Activated CD4-positive, alpha-beta memory T cell treated with anti-CD3 and anti-CD28 coated beads, Interleukin-2, amount 10 ng/mL, durations not matched to agents 7 days and 5 days (primary cell): Measurements from ENCODE around the gene DMD. TPM values are rescaled to one million over a fixed set of nuclear protein-coding genes. Genes with fewer than 3 reads are reported as not detected.
"Not testable (repeated sequence)": the region's sequence is repeated elsewhere in the genome, so short reads cannot be mapped to it uniquely, and the experiment has no call there.

Source experiments
- CTCF ChIA-PET: fragments of 350-600 bp; sonication (Branson Sonifier 250); formaldehyde crosslinking; loops from one replicate; lab custom pipeline; 2021; ENCODE audit warnings: antibody characterized with exemption, inconsistent platforms; lab: Charles Lee
- POLR2A ChIA-PET: fragments of 350-600 bp; sonication (Branson Sonifier 250); formaldehyde crosslinking; loops from one replicate; lab custom pipeline; 2021; ENCODE audit warnings: antibody characterized with exemption; lab: Charles Lee
- DNase-seq: peaks from one replicate; pipeline ENCODE4 v3.0.0-alpha.2; 2020
- H3K27ac Mint-ChIP-seq: one replicate; pipeline ENCODE4 v1.8.0; 2021; ENCODE audit warnings: mild to moderate bottlenecking, mixed read lengths
- H3K27me3 Mint-ChIP-seq: one replicate; pipeline ENCODE4 v1.8.0; 2021; ENCODE audit warnings: mixed read lengths
- H3K36me3 Mint-ChIP-seq: one replicate; pipeline ENCODE4 v1.8.0; 2021; ENCODE audit warnings: low read depth, mixed read lengths
- H3K4me1 Mint-ChIP-seq: one replicate; pipeline ENCODE4 v1.8.0; 2021; ENCODE audit warnings: mixed read lengths
- H3K4me3 Mint-ChIP-seq: one replicate; pipeline ENCODE4 v1.8.0; 2021; ENCODE audit warnings: mild to moderate bottlenecking, mixed read lengths
- H3K9me3 Mint-ChIP-seq: one replicate; pipeline ENCODE4 v1.8.0; 2021; ENCODE audit warnings: mixed read lengths
- total RNA-seq, 2 experiments: library from RNA; stranded (reverse); gene quantifications; one replicate each; pipeline ENCODE4 v1.2.3, GENCODE V29; 2021

Gene DMD
- total RNA-seq, 2 experiments from 2014 or later, result 1.4 to 1.5 TPM

DNA sequence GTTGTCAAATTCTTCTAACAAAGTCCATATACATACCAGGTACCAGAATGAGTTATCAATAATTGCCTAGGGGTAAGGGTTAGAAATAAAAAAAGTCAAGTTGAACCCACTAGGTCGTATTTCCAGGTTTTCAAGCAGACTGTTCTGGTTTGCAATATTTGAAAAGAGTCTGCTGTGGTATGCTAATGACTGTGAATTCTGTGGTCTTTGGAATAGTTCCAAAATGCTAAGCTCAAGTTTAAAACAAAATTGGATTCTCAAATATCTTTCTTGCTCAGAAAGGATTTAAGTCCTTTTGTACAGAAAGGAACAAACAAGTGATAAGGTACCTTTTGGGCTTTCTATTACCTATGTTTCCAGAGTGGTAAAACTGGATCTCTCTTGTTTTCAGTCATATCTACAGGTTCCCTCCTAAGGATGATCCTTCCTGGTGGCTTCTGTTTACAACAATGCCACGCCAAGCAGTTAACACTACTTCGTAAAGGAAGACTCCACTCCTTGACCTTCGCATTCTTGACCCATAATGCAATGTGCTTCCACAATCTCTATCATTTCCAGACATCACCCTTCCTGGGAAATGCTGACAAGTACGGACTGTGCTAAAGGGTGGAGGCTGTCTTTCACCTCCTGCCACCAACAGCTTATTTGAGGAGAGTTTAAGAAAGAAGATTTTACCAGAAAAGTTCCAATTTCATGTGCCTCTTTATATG, 1607.8 kb downstream of the DMD start:
- Mint-ChIP-seq H3K27me3 (no peaks in the 10 kb centered on the region), H3K27ac (no peak overlapping the region), H3K36me3 (no peaks in the 10 kb centered on the region), H3K9me3 (no peaks in the 10 kb centered on the region), H3K4me1 (no peaks in the 10 kb centered on the region), H3K4me3 (no peak overlapping the region)
- ChIA-PET POLR2A (no interaction called here), CTCF (no interaction called here)
- no peak for DNase-seq

DNA sequence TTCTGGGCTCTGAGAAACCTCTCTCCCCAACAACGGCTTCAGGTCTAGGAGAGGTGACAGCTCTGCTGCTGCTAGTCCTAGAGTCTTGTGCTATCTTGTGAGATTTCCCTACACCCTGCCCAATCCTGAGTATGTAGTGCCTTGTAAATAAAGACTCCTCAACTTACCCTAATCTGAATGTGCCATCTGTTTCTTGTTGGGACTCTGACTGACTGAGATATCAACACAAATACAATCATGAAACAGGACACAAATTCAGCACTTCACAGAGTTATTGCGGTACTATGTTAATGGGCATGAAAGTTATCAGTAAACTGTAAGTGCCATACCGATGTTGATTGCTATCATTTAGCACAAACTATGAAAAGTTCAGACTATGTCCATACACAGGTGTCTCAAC, 1610.5 kb downstream of the DMD start:
- no peak for DNase-seq
- POLR2A ChIA-PET, result no interaction called here
- H3K4me1 Mint-ChIP-seq, result no peaks in the 10 kb centered on the region
- H3K27me3 Mint-ChIP-seq, result no peaks in the 10 kb centered on the region
- H3K27ac Mint-ChIP-seq, result no peak overlapping the region
- H3K36me3 Mint-ChIP-seq, result no peaks in the 10 kb centered on the region
- CTCF ChIA-PET, result no interaction called here
- no peak overlapping the region for H3K4me3 Mint-ChIP-seq
- H3K9me3 Mint-ChIP-seq, result no peaks in the 10 kb centered on the region

DNA sequence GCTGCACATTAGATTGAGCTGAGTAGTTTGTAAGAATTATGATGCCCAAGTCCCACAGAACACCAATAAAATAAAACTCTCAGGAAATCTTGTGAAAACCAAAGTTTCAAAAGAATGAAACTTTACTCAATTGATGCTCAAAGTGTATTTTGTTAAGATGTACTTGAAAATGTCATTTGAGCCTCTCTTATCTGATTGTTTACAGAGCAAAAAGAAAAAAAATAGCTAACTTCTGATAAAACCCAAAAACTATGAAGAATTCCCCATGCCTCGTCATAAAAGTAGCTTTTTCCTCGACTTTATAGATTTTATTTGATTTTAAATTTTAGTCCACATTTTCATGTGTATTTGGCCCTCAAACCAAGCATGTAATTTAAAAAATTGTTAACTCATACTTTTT, 1618.0 kb downstream of the DMD start:
- ChIA-PET POLR2A (no interaction called here), CTCF (no interaction called here)
- no peaks in the 10 kb centered on the region for H3K4me1 Mint-ChIP-seq
- H3K27me3 Mint-ChIP-seq, result no peaks in the 10 kb centered on the region
- no peaks in the 10 kb centered on the region for H3K36me3 Mint-ChIP-seq
- no peak for DNase-seq
- no peak overlapping the region for H3K4me3 Mint-ChIP-seq
- no peaks in the 10 kb centered on the region for H3K9me3 Mint-ChIP-seq
- no peak overlapping the region for H3K27ac Mint-ChIP-seq

DNA sequence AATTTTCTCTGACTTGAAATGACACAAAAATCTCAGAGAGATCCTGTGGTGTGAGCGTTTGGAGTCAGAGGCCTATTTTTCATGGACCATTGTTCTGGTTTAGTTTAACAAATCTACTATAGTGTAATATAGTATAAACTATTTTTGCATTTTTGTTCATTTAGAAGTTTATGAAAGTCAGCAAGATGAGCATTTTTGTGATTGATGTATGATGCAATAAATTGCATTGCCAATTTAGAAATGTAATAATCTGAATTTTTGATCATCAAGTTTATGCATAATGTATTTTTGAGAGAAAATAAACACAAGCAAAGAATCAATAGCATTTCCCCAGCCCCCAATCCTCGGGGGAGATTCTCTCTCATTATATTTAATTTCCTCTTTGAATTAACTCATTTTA, 1620.0 kb downstream of the DMD start:
- Mint-ChIP-seq H3K36me3 (no peaks in the 10 kb centered on the region), H3K4me1 (no peaks in the 10 kb centered on the region), H3K27ac (no peak overlapping the region), H3K27me3 (no peaks in the 10 kb centered on the region), H3K9me3 (no peaks in the 10 kb centered on the region), H3K4me3 (no peak overlapping the region)
- CTCF ChIA-PET, result no interaction called here
- POLR2A ChIA-PET, result no interaction called here
- DNase-seq, result no peak

DNA sequence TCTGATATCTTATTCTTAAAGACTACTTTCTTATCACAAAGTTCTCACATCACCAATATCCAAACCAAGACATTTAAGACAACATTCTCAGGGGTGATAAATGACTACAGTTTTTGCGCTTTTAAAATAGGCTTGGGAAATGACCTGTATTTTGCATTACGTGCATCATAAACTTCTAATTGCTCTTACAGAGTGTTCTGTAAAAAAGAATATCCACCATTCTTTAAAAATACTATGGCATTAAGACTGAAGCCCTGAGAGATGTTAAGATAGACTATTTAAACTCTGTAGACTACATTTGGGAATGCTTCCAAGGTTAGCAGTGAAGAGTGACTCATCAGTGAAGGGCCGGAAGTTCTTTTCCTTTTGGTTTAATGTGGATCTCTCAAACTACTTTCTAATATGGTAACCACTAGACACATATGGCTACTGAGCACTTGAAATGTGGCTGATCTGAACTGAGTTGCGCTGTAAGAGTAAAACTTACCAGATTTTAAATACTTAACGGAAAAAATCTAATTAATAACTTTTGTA, 1620.7 kb downstream of the DMD start:
- CTCF ChIA-PET, result no interaction called here
- H3K36me3 Mint-ChIP-seq, result no peaks in the 10 kb centered on the region
- no peak for DNase-seq

DNA sequence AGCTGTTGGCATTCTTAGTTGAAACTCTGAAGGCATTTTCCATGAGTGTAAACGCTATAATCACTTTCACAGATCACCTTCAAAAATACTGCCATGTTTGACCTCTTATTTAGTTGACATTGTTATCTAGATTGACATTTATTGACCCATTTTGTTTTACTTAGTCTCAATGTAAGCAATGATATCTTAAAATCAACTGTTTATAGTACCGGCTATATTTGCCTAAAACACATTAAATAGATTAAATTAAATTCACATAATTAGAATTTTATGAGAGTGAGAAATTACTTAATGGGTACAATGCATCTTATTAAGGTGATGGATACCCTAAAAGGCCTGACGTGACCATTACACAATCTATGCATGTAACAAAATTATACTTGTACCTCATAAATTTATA, 1621.8 kb downstream of the DMD start:
- no peaks in the 10 kb centered on the region for H3K27me3 Mint-ChIP-seq
- ChIA-PET POLR2A (no interaction called here), CTCF (no interaction called here)
- no peak for DNase-seq
- H3K4me1 Mint-ChIP-seq, result no peaks in the 10 kb centered on the region
- H3K36me3 Mint-ChIP-seq, result no peaks in the 10 kb centered on the region
- no peak overlapping the region for H3K4me3 Mint-ChIP-seq
- H3K9me3 Mint-ChIP-seq, result no peaks in the 10 kb centered on the region
- no peak overlapping the region for H3K27ac Mint-ChIP-seq

More for the DNA sequence above, 1620.7 kb downstream of the DMD start:
- POLR2A ChIA-PET, result no interaction called here
- Mint-ChIP-seq H3K9me3 (no peaks in the 10 kb centered on the region), H3K27me3 (no peaks in the 10 kb centered on the region), H3K27ac (no peak overlapping the region), H3K4me1 (no peaks in the 10 kb centered on the region), H3K4me3 (no peak overlapping the region)

DNA sequence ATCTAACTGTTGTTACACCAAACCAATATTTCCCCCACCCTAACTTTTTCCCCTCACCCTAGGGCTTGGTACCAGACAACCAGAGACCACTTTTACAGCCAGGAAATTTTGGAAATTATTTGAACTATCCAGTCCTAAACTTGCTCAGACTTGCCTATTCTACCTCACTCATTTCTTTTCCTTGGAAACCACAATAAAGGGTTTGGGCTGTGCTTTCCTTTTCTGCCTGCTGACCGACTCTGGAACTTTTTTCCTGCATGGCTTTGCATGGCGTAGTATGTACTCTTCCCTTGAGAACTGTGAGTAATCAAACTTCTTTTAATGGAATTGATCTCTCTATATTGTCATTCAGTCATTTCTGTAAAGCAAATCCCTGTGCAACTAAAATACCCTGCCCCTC, 1623.0 kb downstream of the DMD start:
- no peak overlapping the region for H3K4me3 Mint-ChIP-seq
- POLR2A ChIA-PET, result no interaction called here
- CTCF ChIA-PET, result interaction anchor here (0.5 kb wide), 1 partner anchor 335 kb away, joined by 3 read pairs; no protein-coding TSS in a partner anchor
- H3K36me3 Mint-ChIP-seq, result no peaks in the 10 kb centered on the region
- no peaks in the 10 kb centered on the region for H3K9me3 Mint-ChIP-seq
- H3K4me1 Mint-ChIP-seq, result no peaks in the 10 kb centered on the region
- no peaks in the 10 kb centered on the region for H3K27me3 Mint-ChIP-seq
- no peak overlapping the region for H3K27ac Mint-ChIP-seq
- DNase-seq, result no peak

DNA sequence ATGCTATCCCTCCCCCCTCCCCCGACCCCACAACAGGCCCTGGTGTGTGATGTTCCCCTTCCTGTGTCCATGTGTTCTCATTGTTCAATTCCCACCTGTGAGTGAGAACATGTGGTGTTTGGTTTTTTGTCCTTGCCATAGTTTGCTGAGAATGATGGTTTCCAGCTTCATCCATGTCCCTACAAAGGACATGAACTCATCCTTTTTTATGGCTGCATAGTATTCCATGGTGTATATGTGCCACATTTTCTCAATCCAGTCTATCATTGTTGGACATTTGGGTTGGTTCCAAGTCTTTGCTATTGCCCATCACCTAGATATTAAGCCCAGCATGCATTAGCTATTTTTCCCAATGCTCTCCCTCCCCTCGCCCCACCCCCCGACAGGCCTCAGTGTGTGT, 1627.5 kb downstream of the DMD start:
- not testable (repeated sequence) for H3K9me3 Mint-ChIP-seq

DNA sequence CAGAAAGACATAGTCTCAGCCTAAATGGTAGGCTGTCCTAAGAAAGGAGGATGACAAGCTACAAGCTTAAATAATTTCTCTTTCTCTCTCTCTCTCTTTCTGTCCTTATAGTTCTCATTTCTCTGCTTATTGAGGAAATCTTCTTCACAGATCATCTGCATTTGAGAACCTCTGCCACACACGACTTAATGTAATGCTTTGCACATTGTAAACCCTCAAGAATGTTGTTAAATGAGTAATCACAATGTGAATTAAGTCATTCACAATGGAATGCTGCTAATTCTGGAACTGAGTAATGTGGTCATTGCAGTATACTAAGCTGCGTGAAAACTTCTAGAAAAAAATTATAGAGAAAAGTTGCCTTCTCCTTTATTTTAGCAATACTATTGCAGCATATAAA, 1630.6 kb downstream of the DMD start:
- H3K36me3 Mint-ChIP-seq, result no peaks in the 10 kb centered on the region
- H3K4me3 Mint-ChIP-seq, result no peak overlapping the region
- POLR2A ChIA-PET, result no interaction called here
- no peaks in the 10 kb centered on the region for H3K27me3 Mint-ChIP-seq
- H3K9me3 Mint-ChIP-seq, result no peaks in the 10 kb centered on the region
- no peaks in the 10 kb centered on the region for H3K4me1 Mint-ChIP-seq
- no peak overlapping the region for H3K27ac Mint-ChIP-seq
- CTCF ChIA-PET, result no interaction called here
- no peak for DNase-seq

More for the DNA sequence above, 1627.5 kb downstream of the DMD start:
- POLR2A ChIA-PET, H3K4me3 Mint-ChIP-seq, DNase-seq, CTCF ChIA-PET, H3K27ac Mint-ChIP-seq, H3K27me3 Mint-ChIP-seq, H3K4me1 Mint-ChIP-seq, H3K36me3 Mint-ChIP-seq: not testable (repeated sequence)

DNA sequence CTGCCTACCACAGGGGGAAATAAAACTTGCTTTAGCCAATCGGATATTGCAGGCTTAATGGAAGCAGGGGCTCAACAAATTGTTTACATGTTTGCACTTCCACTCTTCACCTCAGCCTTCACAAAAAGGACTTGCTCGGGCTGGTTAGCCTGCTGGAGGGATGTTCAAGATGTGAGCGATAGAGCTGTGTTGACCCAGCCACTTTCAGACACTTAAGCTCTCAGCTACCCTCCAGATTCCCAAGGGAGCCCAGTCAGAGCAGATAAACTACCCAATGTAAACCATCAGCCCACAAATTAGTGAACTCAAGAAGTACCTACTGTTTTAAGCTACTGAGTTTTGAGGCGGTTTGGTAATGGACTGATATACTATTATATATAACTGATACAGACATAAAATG, 1631.1 kb downstream of the DMD start:
- Mint-ChIP-seq H3K27me3 (no peaks in the 10 kb centered on the region), H3K27ac (no peak overlapping the region), H3K36me3 (no peaks in the 10 kb centered on the region), H3K4me1 (no peaks in the 10 kb centered on the region), H3K4me3 (no peak overlapping the region), H3K9me3 (no peaks in the 10 kb centered on the region)
- CTCF ChIA-PET, result no interaction called here
- POLR2A ChIA-PET, result no interaction called here
- no peak for DNase-seq

DNA sequence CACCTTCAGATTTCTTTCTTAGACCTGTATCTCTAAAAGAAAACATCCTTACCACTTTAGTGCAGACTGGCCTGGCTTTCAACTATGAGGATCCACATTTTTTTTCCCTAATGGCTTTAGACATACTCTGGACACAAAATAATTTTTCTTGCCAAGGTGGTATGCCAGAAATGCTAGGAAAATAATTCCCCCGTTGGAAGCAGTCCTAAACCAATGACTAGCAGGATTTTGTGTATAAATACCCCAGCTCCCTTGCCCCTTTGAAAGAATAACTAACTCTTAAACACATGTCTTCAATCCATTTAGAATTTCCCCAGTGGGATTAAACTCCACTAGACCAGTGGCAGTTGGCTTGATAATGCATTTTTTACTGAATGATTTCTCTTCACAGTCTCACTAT, 1639.0 kb downstream of the DMD start:
- Mint-ChIP-seq H3K36me3 (no peaks in the 10 kb centered on the region), H3K4me3 (no peak overlapping the region), H3K27ac (no peak overlapping the region), H3K9me3 (no peaks in the 10 kb centered on the region), H3K4me1 (no peaks in the 10 kb centered on the region), H3K27me3 (no peaks in the 10 kb centered on the region)
- DNase-seq, result no peak
- ChIA-PET CTCF (no interaction called here), POLR2A (no interaction called here)

DNA sequence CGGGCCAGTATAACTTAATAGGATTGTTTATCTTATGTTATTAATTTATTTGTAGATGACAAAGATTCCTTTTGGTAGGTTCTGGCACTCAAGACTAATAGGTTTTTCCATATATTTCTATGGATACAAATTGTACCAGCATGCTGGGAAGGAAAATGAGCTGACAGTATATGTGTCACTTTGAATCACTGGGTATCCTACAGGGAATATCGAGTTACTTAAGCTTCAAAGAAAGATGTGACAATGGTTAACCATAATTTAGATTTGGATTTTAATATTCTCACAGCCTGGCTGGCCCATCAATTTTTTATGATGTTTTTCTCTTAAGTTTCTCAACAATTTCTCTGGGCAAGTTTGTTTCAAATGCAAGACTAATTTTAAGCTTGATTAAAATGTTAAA, 1640.7 kb downstream of the DMD start:
- Mint-ChIP-seq H3K9me3 (no peaks in the 10 kb centered on the region), H3K4me1 (no peaks in the 10 kb centered on the region), H3K27ac (no peak overlapping the region), H3K4me3 (no peak overlapping the region), H3K27me3 (no peaks in the 10 kb centered on the region), H3K36me3 (no peaks in the 10 kb centered on the region)
- no peak for DNase-seq
- POLR2A ChIA-PET, result no interaction called here
- CTCF ChIA-PET, result no interaction called here

DNA sequence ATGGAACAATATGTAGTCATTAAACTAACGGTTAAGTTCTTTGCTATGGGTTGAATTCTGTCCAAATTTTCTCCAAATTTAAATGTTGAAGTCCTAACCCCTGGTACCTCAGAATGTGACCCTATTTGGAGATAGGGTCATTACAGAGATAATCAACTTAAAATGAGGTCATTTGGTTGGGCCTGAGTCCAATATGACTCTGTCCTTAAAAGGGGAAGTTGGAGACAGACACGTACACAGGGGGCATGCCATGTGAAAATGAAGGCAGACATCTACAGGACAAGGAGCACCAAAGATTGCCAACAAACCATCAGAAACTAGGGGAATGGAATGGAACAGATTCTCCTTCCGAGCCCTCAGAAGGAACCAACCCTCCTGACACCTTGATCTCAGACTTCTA, 1647.6 kb downstream of the DMD start:
- ChIA-PET POLR2A (no interaction called here), CTCF (no interaction called here)
- H3K9me3 Mint-ChIP-seq, result no peaks in the 10 kb centered on the region
- H3K27ac Mint-ChIP-seq, result no peak overlapping the region
- H3K4me1 Mint-ChIP-seq, result no peaks in the 10 kb centered on the region
- DNase-seq, result no peak
- H3K4me3 Mint-ChIP-seq, result no peak overlapping the region
- no peaks in the 10 kb centered on the region for H3K36me3 Mint-ChIP-seq
- H3K27me3 Mint-ChIP-seq, result no peaks in the 10 kb centered on the region

DNA sequence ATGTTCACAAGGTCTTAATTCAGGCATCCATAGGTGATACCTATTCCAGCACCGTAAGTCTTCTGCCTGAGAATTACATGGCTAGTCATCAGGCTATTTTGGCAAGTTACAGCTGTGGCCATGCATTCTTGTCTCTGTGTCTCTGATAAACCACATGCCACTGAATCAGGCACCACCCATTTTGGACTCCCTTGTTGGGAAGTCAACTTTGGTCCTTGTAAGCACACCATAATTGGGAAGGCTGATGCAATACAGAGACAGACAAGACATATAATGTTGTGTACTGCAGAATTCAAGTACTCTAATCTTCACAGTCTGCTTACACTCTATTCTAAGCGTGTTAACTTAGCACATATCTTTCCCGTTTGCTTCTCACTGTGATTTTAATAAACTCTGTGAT, 1655.8 kb downstream of the DMD start:
- Mint-ChIP-seq H3K27me3 (no peaks in the 10 kb centered on the region), H3K9me3 (no peaks in the 10 kb centered on the region), H3K4me1 (no peaks in the 10 kb centered on the region), H3K36me3 (no peaks in the 10 kb centered on the region), H3K27ac (no peak overlapping the region), H3K4me3 (no peak overlapping the region)
- ChIA-PET POLR2A (no interaction called here), CTCF (no interaction called here)
- no peak for DNase-seq
